AG09319 (cell line): ENCODE results near the gene SLC40A1.

ENCODE experiments used
- DNase-seq: peaks from one replicate; pipeline ENCODE4 v3.0.0-alpha.2; 2010; ENCODE audit warnings: low read depth; ENCODE audit errors: extremely low read depth
- CTCF ChIP-seq: IDR thresholded peaks from 2 replicates; pipeline ENCODE4 v1.5.1; 2011; ENCODE audit warnings: low read depth, mild to moderate bottlenecking, inconsistent platforms, low read length, moderate library complexity

The SLC40A1 gene

GRCh38 chr2:189545418-189545817 is 35.2 kb downstream of the SLC40A1 start:
- no peak for TF ChIP-seq CTCF
- DNase-seq, result no peak

GRCh38 chr2:189544318-189545042 is 36.1 kb downstream of the SLC40A1 start:
- TF ChIP-seq CTCF, result no peak
- DNase-seq, result no peak

- no peak for DNase-seq
- no peak for TF ChIP-seq CTCF
Observed at GRCh38 chr2:189543367-189543766, 37.2 kb downstream of the SLC40A1 start.

GRCh38 chr2:189542145-189542882 is 38.3 kb downstream of the SLC40A1 start:
- TF ChIP-seq CTCF, result no peak
- DNase-seq, result no peak

- no peak for DNase-seq
- no peak for TF ChIP-seq CTCF
Observed at GRCh38 chr2:189541591-189541990, 39.0 kb downstream of the SLC40A1 start.

GRCh38 chr2:189540551-189540950 is 40.0 kb downstream of the SLC40A1 start:
- no peak for TF ChIP-seq CTCF
- no peak for DNase-seq

GRCh38 chr2:189538402-189538801 is 42.2 kb downstream of the SLC40A1 start:
- TF ChIP-seq CTCF, result no peak
- no peak for DNase-seq
